NCI-H2029 treated with DMSO at 0.1 percent for 48 hours (cell line): ENCODE results near the gene SLC2A8.

ENCODE experiments used
- DNase-seq: peaks from one replicate; lab custom pipeline; 2025; lab: John Stamatoyannopoulos, UW

SLC2A8 gene

DNA sequence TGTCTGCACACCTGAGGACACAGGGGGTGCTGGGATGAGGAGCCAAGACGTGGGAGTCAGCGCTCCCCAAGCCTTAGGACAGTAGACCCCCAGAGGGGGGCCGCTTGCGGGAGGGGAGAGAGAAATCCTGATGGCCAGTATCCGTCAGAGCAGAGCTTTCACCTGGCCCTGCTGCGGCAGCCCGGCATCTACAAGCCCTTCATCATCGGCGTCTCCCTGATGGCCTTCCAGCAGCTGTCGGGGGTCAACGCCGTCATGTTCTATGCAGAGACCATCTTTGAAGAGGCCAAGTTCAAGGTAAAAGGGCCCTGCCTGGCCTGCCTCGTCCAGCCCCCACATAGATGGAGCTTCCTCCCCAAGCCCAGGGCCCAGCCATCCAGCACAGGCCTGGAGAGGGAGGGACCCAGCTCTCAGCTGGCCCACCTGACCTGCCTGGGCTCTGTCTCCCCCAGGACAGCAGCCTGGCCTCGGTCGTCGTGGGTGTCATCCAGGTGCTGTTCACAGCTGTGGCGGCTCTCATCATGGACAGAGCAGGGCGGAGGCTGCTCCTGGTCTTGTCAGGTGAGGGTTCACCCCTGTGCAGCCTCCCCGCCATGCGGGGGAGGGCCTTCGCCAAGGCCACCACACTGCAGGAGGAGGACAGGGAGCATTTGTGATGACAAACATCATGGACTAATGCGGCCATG is 6.7 kb downstream of the SLC2A8 start:
- no peak for DNase-seq

DNA sequence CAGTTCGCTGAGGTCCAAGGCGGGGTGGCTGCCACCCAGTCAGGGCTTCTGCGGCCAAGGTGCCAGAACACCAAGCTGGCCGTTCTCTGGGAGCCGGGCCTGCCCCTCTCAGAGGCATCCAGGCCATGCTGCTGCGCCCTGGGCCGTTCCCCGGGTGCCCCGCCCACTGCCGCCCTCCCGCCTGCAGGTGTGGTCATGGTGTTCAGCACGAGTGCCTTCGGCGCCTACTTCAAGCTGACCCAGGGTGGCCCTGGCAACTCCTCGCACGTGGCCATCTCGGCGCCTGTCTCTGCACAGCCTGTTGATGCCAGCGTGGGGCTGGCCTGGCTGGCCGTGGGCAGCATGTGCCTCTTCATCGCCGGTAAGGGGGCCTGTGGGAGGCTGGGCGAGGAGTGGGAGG is 7.7 kb downstream of the SLC2A8 start:
- no peak for DNase-seq

DNA sequence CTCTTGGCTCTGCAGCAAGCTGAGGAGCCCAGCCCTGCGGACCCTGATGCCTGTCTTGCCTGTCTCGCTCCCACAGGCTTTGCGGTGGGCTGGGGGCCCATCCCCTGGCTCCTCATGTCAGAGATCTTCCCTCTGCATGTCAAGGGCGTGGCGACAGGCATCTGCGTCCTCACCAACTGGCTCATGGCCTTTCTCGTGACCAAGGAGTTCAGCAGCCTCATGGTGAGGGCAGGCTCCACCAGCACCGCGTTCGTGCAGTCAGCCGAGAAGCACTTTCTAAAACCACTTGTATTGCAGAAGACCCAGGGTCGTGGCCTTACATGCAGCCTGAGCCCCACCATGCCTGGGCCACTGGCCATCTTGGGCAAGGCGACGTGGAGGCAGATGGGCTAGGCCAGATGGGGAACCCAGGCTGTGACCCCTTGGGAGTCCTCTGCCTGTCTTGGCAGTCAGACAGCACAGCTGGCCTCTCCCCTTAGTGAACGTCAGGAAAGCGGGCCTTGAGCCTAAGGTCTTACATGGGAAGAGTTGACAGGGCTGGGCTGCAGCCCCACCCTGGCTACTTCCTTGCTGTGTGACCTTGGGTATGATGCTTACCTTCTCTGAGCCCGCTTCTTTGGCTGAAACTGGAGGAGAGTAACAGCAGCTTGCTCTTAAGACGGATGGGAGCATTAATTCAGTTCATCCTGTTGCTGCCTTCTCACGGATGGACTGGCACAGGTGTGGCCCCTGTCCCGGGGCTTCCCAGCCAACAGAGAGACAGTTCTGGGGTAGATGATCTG is 8.6 kb downstream of the SLC2A8 start:
- DNase-seq: no peak

DNA sequence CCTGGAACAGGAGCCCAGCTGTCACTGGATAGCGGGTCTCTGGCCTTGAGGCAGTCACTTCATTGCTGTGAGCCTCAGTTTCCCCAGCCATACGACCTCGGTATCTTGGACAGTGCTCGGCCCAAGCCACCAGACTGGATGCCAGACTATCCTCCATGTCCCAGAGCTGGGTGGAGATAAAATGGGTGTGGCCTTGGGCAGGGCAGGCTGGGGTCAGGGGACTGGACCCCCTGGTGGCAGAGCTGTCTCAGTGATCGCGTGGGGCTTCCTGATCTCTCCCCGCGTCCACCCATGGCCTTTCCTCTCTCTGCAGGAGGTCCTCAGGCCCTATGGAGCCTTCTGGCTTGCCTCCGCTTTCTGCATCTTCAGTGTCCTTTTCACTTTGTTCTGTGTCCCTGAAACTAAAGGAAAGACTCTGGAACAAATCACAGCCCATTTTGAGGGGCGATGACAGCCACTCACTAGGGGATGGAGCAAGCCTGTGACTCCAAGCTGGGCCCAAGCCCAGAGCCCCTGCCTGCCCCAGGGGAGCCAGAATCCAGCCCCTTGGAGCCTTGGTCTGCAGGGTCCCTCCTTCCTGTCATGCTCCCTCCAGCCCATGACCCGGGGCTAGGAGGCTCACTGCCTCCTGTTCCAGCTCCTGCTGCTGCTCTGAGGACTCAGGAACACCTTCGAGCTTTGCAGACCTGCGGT is 10.0 kb downstream of the SLC2A8 start:
- DNase-seq: no peak

DNA sequence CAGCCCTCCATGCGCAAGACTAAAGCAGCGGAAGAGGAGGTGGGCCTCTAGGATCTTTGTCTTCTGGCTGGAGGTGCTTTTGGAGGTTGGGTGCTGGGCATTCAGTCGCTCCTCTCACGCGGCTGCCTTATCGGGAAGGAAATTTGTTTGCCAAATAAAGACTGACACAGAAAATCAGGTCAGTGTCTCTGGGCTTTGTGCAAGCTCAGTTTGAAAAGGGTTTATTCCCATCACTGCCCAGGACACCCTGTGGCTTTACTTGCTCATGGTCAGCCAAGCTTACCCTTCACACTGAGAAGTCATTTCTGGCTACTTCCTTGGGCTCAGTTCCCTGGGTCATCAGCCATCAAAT is 10.5 kb downstream of the SLC2A8 start:
- no peak for DNase-seq

DNA sequence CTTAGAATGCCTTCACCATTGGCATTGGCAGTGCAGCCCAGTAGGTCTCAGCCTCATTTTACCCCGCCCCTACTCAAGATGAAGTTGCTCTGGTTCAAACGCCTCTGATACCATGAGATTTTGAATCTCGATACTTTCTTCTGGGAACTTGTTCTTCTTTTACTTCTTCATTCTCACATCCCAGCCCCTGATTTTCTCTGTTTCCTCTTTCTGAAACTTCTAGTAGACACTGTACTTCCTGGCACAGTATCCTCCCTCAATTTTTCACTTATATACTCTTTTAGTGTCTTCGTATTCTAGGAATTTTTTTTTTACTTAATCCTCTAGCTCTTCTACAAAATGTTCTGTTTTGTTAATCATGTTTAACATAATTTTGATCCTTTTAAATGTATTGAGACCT is 14.2 kb downstream of the SLC2A8 start:
- no peak for DNase-seq

DNA sequence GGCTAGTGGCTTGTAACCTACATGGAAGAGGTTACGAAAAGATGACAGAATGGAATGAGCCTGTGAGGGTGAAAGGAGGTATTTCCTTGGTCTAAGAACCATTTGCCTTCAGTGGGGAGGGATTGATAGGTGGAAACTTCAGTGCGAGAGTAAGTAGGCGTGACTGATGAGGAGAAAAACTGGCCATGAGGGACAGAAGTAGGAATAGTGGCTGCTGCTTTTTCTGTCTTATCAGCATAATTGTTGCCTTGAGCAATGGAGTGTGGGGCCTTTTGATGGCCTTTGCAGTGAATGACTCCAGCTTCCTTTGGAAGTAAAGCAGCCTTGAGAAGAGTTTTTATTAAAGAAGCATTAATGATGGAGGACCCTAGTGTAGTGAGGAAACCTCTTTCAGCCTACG is 18.2 kb downstream of the SLC2A8 start:
- DNase-seq: no peak

DNA sequence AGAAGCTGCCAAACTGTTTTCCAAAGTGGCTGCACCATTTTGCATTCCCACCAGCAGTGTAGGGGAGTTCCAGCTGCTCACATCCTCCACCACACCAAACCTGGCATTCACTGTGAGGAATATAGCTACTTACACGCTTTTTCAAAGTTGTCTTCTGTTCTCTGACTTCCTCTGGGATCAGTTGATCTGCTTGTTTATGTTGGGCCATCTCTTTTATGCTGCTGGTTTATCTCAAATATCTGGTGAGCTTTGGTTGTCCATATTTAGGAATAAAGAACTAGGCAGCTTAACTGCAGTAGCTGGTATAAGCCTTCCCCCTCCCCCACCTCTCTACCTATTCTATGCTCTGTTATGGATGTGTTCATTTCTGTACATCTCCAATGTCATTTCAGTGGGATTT is 18.7 kb downstream of the SLC2A8 start:
- DNase-seq: no peak

DNA sequence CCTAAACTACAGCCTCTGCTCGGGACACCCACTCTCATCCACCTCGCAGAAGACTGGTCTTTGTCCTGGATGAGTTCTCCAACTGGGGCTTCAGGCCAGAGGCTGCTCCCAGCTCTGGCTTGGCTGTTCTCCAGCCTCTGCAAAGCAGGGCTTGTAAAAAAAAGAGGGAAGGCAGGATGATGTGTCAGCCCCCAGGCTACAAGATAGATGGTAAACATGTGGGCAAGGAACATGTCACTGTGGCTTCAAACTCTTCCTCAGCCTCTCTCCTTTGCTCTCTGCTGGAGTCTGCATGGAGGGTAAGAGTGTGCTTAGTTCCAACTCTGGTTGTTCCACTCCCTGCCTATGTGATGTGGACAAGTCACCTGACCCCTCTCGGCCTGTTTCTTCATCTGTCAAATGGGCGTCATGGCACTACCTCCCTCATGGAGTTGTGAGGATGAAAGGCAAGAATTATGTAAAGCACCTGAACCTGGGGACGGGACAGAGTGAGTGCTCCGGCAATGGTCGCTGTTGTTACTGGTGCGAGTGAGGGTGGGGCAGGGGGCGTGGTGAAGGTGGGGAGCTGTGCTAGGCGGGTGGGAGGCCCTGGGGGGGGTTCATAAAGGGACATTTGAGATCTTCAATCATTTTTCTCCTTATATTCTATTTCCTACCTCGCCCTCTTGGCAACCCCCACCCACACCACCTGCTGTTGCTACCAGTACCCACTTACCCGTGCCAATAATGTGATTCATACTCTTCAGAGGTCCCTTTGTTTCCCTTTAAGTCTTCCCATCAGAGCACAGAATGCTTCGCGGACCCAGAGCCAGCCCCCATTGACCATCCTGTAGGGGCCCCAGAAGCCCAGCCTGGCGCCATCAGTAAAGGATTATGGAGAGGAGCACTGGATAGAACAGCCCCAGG is 20.4 kb downstream of the SLC2A8 start:
- DNase-seq: peak; percentile 46

DNA sequence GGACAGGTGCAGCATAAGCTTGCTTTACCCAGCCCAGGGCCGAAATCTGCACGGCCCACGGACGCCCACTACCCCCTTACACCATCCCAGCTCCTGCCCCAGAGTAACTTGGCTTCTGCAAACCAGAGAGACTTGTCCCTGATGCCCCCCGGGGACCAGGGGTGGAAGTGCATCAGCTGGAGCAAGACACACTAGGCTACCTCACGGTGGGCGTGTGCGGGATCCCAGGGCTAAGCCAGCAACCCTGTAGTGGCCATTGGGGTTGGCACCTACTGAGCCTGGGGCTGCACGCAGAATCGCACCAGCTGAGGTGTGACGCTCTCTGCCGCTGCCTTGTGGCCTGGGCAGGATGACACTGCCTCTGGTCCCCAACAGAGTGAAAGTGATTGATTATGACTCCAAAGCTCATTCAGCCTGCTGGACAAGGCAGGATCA is 21.1 kb downstream of the SLC2A8 start:
- peak; percentile 10 for DNase-seq

DNA sequence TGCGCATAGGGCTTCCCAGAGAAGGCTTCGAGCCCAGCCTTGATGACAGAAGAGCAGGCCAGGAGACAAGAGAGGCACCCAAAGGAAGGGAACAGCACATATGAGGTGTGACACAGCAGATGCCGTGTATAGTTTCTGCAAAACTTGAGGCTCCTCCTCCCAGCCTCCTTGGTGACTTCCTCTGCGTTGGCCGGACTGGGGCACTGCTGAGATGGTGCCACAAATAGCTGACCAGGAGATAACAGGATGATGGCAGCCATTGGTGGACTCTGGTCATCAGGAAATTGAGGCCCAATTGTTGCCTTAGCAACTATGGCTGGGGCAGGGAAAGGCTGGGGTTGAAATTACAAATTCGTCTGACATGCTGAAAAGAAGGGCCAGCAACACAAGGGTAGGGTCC is 22.4 kb downstream of the SLC2A8 start:
- DNase-seq: no peak

DNA sequence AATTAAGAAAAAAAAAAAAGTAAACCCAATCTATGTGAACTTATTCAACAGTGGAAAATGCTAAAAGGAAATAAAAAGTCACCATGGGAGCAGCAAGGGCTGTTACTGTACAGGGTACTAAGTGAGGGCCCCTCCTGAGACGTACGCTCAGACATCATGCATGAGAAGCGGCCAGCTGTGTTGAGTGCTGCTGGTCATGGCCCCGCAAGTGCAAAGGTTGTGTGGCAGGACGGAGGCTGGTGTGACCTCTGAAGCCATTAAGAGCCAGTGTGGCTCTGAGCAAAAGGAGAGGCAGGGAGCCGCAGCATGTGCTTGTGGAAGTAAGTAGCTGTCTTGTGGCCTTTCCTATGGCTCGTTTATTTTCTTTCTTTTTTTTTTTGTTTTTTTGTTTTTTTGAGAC is 24.1 kb downstream of the SLC2A8 start:
- DNase-seq: no peak

DNA sequence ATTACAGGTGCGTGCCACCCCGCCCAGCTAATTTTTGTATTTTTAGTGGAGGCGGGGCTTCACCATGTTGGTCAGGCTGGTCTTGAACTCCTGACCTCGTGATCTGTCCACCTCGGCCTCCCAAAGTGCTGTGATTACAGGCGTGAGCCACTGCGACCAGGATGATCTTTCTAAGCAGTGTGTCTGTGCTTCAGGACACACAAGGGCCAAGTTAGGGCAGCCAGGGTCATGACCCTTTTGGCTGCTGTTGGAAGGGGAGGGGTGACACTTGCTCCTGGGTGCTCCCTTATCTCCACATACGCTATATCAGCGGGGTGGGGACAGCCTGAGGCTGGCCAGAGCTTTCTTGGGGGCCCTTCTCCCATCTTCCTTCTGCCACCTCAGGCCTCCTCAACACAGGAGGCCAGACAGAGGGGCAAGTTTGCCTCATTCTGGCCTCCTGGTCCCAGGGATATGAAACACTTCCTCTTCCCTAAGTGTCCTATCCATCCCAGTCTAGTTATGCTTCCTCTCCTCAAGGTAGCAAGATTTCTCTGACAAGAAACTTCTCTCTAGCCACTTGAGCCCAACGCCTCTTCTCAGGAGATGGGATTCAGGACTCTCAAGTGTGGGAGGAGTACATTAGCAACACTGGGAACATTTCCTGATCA is 25.3 kb downstream of the SLC2A8 start:
- DNase-seq: no peak

DNA sequence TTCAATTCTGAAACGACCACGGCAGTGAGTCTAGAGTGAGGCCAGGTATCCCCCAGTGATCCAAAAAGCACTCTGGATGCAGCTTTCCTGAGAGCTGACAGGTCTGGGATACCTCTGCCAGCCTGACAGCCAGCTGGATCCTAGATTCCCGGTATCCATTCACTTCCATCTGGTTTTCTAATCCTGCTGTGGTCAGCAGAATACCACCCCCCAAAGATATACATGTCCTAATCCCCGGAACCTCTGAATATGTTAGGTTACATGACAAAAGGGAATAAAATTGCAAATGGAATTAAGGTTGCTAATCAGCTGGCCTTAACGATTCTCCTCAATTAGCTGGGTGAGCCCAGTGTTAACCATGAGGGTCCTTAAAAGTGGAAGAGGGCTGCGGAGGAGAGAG is 25.8 kb downstream of the SLC2A8 start:
- no peak for DNase-seq

DNA sequence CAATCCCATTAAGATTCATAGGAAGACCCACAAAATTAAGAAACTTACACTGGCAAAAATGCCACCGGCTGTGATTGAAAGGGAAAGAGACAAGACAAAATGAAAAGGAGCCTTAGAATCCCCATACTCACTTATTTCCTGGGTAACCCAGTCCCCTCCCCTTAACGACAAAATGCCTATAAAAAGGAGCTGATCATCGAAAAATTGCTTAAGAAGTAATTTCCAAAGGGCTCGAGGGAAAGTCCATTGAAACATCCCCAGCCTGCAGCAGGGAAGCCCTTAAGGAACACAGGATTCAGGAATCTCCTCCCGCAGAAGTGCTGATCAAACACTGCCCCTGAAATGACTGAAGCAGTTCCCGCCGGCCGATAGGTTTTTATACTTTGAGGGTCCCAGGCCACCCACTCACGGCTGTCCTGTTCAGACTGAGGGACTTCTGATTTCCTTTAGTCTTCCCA is 26.5 kb downstream of the SLC2A8 start:
- DNase-seq: no peak

DNA sequence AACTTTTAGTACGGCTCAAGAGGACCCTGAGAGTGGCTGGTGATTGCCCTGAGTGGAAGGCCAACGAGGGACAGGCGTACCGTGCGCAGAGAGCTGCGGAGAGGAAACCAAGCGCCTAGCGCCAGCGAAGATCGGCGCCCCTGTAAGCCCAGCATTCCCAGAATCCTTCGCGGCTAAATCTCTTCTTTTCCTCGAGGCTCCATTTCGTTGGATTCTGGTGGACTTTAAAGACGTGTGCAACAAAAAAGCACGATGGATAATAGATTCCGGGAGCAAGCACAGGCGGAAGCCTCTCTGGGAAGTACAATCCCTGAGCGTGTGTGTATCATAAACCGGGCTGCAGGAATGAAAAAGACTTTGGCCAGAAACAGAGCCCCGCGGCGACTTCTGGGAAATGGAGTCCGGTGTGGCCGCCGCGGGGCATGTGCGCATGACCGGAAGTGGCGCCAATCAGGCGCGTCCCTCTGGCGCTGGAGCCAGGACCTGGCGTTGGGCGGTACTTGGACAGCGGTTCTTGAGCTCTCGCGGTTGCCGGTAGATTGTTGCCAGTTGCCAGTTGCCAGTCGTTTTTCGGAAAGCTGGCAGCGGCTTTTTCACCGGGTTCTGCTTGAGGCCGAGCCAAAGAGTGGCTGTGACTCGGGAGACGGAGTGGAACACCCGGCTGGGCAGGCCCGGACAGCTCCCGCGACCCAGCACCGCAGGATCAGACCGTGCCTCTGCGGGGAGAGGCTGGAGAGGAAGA is 27.1 kb downstream of the SLC2A8 start, which contains the start of gene ZNF79:
Gene ZNF79 (plus strand): TSS at position 449 of the 742 bp plus-strand sequence. CDS start 406 bp downstream, outside the sequence.
- DNase-seq: peak; percentile 79

DNA sequence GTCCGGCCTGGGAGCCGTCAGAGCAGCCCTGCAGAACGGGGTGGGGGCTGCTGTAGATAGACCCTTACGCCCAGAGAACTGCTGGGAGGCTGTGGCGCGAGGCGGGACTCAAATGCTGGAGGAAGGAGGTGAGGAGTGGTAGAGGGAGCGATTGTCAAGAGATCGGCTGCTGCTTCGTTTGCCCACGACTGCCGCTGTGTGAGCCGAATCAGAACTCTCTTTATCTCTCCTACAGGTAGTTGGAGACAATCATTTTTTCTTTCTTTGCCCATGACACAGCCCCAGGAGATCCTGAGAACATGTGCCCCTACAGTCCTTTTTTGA is 27.7 kb downstream of the SLC2A8 start:
- no peak for DNase-seq

DNA sequence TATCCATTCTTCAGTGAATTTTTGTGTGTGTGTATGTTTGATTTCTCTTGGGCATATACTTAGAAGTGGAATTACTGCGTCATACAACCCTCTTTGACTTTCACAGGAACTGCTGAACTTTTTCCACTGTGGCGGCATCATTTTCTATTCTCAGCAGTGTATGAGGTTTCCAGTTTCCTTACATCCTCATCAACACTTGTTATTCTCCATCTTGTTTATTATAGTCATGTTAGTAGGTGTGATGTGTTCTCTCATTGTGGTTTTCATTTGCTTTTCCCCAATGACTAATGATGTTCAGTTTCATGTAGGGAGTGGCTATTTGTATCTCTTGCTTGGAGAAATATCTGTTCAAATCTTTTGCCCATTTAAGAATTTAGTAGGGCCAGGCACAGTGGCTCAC is 29.8 kb downstream of the SLC2A8 start:
- no peak for DNase-seq

DNA sequence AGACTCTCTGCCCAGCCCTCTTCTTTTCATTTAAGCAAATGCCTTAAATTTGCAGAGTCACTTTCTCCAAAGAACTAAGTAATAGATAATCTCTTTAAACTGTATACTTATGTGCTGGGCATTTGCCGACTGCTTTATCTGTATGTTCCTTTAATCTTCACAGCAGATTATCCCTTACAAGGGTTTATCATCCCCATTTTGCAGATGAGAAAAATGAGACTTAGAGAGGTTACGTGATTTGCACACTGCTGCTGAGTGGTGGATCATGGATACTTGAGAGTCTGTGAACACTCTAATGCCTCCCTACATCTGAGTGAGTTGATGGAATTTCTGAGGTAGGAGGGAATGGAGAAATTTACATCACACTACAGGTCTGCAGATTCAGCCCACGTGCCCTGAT is 31.4 kb downstream of the SLC2A8 start:
- no peak for DNase-seq

DNA sequence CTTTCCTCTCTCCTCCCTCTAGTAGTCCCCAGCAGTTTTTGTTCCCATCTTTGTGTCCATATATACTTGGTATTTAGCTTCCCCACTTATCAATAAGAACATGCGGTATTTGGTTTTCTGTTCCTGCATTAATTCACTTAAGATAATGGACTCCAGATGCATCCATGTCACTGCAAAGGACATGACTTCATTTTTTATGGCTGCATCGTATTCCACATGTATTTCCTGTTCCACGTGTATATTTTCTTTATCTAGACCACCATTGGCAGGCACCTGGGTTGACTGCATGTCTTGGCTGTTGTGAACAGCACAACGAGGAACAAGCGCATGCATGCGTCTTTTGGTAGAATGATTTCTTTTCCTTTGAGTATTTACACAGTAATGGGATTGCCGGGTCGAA is 33.4 kb downstream of the SLC2A8 start:
- no peak for DNase-seq
